Stomach (tissue), 9 donors: ENCODE data around the gene JAG1. TPM values are rescaled to one million over a fixed set of nuclear protein-coding genes. Genes with fewer than 3 reads are reported as not detected.

ENCODE experiments used
- DNase-seq, 2 donors: peaks; one replicate each; pipeline versions ENCODE4 v3.0.0 to v3.0.0-alpha.2; 2013 to 2019
- H3K27ac ChIP-seq, 5 donors: fragments of 200-600 bp in 4 of 5; sonication (generic) in 4 of 5; one replicate each; pipeline ENCODE4 v1.5.1; 2013 to 2019; ENCODE audit warnings: mild to moderate bottlenecking in 1 of 5, moderate library complexity in 1 of 5
- H3K27me3 ChIP-seq, 3 donors: fragments of 200-600 bp; sonication (generic); one replicate each; pipeline ENCODE4 v1.5.1; 2017 to 2019; ENCODE audit warnings: mixed run types in 1 of 3
- H3K36me3 ChIP-seq, 4 donors: fragments of 200-600 bp; sonication (generic); 1 replicate in 3 of 4; 2 replicates in 1 of 4; pipeline ENCODE4 v1.5.1; 2016 to 2019
- H3K4me1 ChIP-seq, 4 donors: fragments of 200-600 bp; sonication (generic); one replicate each; pipeline ENCODE4 v1.5.1; 2016 to 2019
- H3K4me3 ChIP-seq, 4 donors: fragments of 200-600 bp; sonication (generic) in 3 of 4; one replicate each; pipeline ENCODE4 v1.5.1; 2016 to 2019; ENCODE audit warnings: mild to moderate bottlenecking in 1 of 4
- H3K9me3 ChIP-seq, 4 donors: fragments of 200-600 bp; sonication (generic); one replicate each; pipeline ENCODE4 v1.5.1; 2016 to 2019
- CTCF ChIP-seq, 7 experiments: fragments of 450-650 bp in 4 of 7; fragments of 200-600 bp in 3 of 7; sonication (generic) in 3 of 7; IDR thresholded peaks; one replicate each; pipeline ENCODE4 v1.5.1; 2016 to 2019; ENCODE audit warnings: antibody characterized with exemption in 7 of 7, control low read depth in 2 of 7, mild to moderate bottlenecking in 1 of 7
- EP300 ChIP-seq: sonication (generic); formaldehyde crosslinking; IDR thresholded peaks from one replicate; pipeline ENCODE4 v1.6.1; 2017; ENCODE audit warnings: antibody characterized with exemption
- POLR2A ChIP-seq, 4 donors: fragments of 450-650 bp; IDR thresholded peaks; one replicate each; pipeline ENCODE4 v1.6.1; 2016; ENCODE audit warnings: antibody characterized with exemption in 4 of 4, control low read depth in 2 of 4, mild to moderate bottlenecking in 1 of 4, moderate library complexity in 1 of 4
- POLR2AphosphoS5 ChIP-seq, 3 donors: sonication (generic); formaldehyde crosslinking; IDR thresholded peaks; one replicate each; pipeline ENCODE4 v1.6.1; 2016; ENCODE audit warnings: antibody characterized with exemption in 3 of 3
- WGBS, 5 donors: extraction: QIAGEN DNeasy Blood & Tissue Kit in 3 of 5; methylation state at CpG; one replicate each; pipeline versions ENCODE4 v1.1.5 to v1.1.7; 2013 to 2018; 5-methylcytosine and 5-hydroxymethylcytosine counted together
- intact Hi-C: fragments of 100-400 bp; cut with DNase I; formaldehyde crosslinking; loops from one replicate; pipeline ENCODE4 v1.15.1; 2023; ENCODE audit warnings: low total_unique reads
- polyA plus RNA-seq, 3 donors: library from polyadenylated mRNA; stranded (reverse); fragments of 200-250 nt; gene quantifications; one replicate each; pipeline ENCODE4 v1.2.3, GENCODE V29; 2013
- total RNA-seq, 5 donors: library from RNA; depleted of rRNA; stranded (reverse); fragments of >200 nt; gene quantifications; one replicate each; pipeline versions ENCODE4 v1.1.0 to v1.2.3, GENCODE V29; 2014 to 2016
- donor health status: healthy with polysubstance abuse.
- donor health status: Bipolar disorder and iron deficiency.
- donor health status: healthy.

The JAG1 gene
- total and polyA plus RNA-seq, 8 donors, result 5.2 to 133 (median 62.2) TPM

GRCh38 chr20:10696650-10697049, 22.9 kb upstream of the JAG1 start:
- Histone ChIP-seq H3K27me3 (no peaks in the 10 kb centered on the region), H3K27ac (no peak overlapping the region), H3K36me3 (no peaks in the 10 kb centered on the region), H3K9me3 (no peaks in the 10 kb centered on the region), H3K4me1 (peaks cover 0 to 11% (median 3%) of the 10 kb centered on the region in 4 donors), H3K4me3 (no peak overlapping the region)
- 73 to 80% (median 78%) methylated on average over 5 of the region's 5 CpGs for WGBS, 5 donors
- TF ChIP-seq POLR2AphosphoS5 (IDR thresholded peaks at IDR 0.05), result no peak
- TF ChIP-seq CTCF (IDR thresholded peaks at IDR 0.05), result peak in 3 of 7 experiments; percentile 35 to 36 (median 36)
- TF ChIP-seq EP300, result no peak
- TF ChIP-seq POLR2A (IDR thresholded peaks at IDR 0.05), result no peak
- intact Hi-C loops, result no loop called here
- no peak for DNase-seq

GRCh38 chr20:10689385-10689784, 15.6 kb upstream of the JAG1 start:
- no peak overlapping the region for H3K4me3 ChIP-seq
- no peak overlapping the region for H3K27ac ChIP-seq
- TF ChIP-seq POLR2AphosphoS5 (IDR thresholded peaks at IDR 0.05) (no peak), EP300 (no peak), POLR2A (IDR thresholded peaks at IDR 0.05) (no peak), CTCF (IDR thresholded peaks at IDR 0.05) (no peak)
- no peaks in the 10 kb centered on the region for H3K4me1 ChIP-seq
- intact Hi-C loops, result no loop called here
- H3K9me3 ChIP-seq, result no peaks in the 10 kb centered on the region
- no peaks in the 10 kb centered on the region for H3K36me3 ChIP-seq
- WGBS, 5 donors, result 47 to 79% (median 53%) methylated on average over 1 of the region's 1 CpG
- no peak for DNase-seq
- H3K27me3 ChIP-seq, result no peaks in the 10 kb centered on the region

GRCh38 chr20:10687895-10688294, 14.1 kb upstream of the JAG1 start:
- Histone ChIP-seq H3K36me3 (no peaks in the 10 kb centered on the region), H3K4me3 (no peak overlapping the region), H3K27me3 (no peaks in the 10 kb centered on the region), H3K27ac (no peak overlapping the region), H3K4me1 (no peaks in the 10 kb centered on the region), H3K9me3 (no peaks in the 10 kb centered on the region)
- intact Hi-C loops, result no loop called here
- TF ChIP-seq POLR2AphosphoS5 (IDR thresholded peaks at IDR 0.05) (no peak), POLR2A (IDR thresholded peaks at IDR 0.05) (no peak), EP300 (no peak), CTCF (IDR thresholded peaks at IDR 0.05) (no peak)
- 80 to 93% (median 87%) methylated on average over 5 of the region's 5 CpGs for WGBS, 5 donors
- no peak for DNase-seq

GRCh38 chr20:10686356-10687133, 12.7 kb upstream of the JAG1 start:
- H3K4me1 ChIP-seq, result no peaks in the 10 kb centered on the region
- H3K9me3 ChIP-seq, result no peaks in the 10 kb centered on the region
- H3K27ac ChIP-seq, result no peak overlapping the region
- intact Hi-C loops, result no loop called here
- DNase-seq, result no peak
- TF ChIP-seq POLR2A (IDR thresholded peaks at IDR 0.05) (no peak), EP300 (no peak), POLR2AphosphoS5 (IDR thresholded peaks at IDR 0.05) (no peak), CTCF (IDR thresholded peaks at IDR 0.05) (no peak)
- H3K4me3 ChIP-seq, result no peak overlapping the region
- WGBS, 5 donors, result 90 to 97% (median 96%) methylated on average over 14 of the region's 14 CpGs
- no peaks in the 10 kb centered on the region for H3K36me3 ChIP-seq
- H3K27me3 ChIP-seq, result no peaks in the 10 kb centered on the region
